ENCODE measurements around the gene LRRN2.
A peak's percentile ranks its signal among the peaks of the same experiment; 100 is the strongest.

LRRN2 gene

GRCh38 chr1:204647805-204648153, 37.8 kb downstream of the LRRN2 start:
- in situ Hi-C loops (cut with HindIII; ENCODE audit: low sequenced_read_pairs): no loop called here
- H3K4me3 ChIP-seq (ENCODE audit: low read depth, low read length): no peak overlapping the region
- TF ChIP-seq, protein P1, sequence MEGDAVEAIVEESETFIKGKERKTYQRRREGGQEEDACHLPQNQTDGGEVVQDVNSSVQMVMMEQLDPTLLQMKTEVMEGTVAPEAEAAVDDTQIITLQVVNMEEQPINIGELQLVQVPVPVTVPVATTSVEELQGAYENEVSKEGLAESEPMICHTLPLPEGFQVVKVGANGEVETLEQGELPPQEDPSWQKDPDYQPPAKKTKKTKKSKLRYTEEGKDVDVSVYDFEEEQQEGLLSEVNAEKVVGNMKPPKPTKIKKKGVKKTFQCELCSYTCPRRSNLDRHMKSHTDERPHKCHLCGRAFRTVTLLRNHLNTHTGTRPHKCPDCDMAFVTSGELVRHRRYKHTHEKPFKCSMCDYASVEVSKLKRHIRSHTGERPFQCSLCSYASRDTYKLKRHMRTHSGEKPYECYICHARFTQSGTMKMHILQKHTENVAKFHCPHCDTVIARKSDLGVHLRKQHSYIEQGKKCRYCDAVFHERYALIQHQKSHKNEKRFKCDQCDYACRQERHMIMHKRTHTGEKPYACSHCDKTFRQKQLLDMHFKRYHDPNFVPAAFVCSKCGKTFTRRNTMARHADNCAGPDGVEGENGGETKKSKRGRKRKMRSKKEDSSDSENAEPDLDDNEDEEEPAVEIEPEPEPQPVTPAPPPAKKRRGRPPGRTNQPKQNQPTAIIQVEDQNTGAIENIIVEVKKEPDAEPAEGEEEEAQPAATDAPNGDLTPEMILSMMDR (IDR thresholded peaks at IDR 0.05; ENCODE audit: low read depth, low read length, missing control alignments): no peak
- DNase-seq (ENCODE audit: low read depth): no peak

DNA sequence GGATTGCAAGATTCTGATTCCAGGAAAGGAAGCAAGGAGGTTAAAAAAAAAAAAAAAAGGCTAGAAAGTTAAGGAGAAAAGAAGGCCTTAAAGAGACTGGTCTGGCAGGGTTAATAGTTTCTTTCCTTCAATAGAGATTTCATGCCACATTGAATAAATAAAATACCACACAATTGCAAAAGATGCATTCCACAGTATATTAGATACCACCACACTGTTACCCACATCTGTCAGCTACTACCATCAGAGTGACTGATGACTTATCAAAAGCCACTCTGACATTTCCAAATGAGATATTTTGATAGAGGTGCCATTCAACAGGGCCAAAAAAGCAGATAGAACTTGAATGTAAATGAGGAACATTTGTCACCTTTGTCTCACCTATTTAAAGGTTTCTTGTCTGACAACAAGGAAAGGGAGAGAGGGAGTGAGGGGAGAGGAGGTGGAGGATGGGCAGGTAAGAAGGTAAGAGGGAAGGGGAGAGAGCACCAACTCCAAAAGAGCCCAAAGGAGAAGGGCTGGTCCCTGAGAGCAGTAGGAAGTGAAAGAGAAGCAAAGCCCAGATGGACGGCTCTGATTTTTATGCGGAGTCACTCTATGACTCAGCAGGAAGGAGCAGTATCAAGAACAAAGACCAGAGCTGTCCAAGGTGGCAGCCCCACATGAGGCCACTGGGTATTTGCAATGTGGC, 38.3 kb downstream of the LRRN2 start:
- in situ Hi-C loops (cut with HindIII; ENCODE audit: low sequenced_read_pairs): no loop called here
- H3K4me3 ChIP-seq (ENCODE audit: low read depth, low read length): no peak overlapping the region
- TF ChIP-seq, protein P1 (IDR thresholded peaks at IDR 0.05; ENCODE audit: low read depth, low read length, missing control alignments): no peak
- peak; percentile 34 for DNase-seq (ENCODE audit: low read depth)

GRCh38 chr1:204645666-204646065, 39.9 kb downstream of the LRRN2 start:
- TF ChIP-seq, protein P1 (IDR thresholded peaks at IDR 0.05; ENCODE audit: low read depth, low read length, missing control alignments): no peak
- no peak for DNase-seq (ENCODE audit: low read depth)
- no peak overlapping the region for H3K4me3 ChIP-seq (ENCODE audit: low read depth, low read length)
- in situ Hi-C loops (cut with HindIII; ENCODE audit: low sequenced_read_pairs): no loop called here

DNA sequence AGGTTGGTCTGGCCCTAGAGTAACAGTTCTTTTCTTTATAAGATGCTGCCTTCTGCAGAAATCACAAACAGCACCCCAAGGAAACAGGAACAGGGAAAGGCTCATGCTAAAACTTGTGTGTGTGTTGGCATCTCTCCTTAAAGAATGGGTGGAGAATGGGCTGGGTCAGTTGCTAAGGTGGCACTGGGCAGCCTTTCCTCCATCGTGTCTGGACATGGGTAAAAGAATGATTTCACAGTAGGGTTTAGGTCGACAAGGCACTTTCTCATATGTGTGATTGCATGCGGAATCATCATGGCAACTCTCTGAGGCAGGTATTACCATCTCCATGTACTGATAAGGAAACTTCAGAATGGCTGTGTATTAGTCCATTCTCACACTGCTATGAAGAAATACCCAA, 40.3 kb downstream of the LRRN2 start:
- DNase-seq (ENCODE audit: low read depth): no peak
- in situ Hi-C loops (cut with HindIII; ENCODE audit: low sequenced_read_pairs): no loop called here
- no peak overlapping the region for H3K4me3 ChIP-seq (ENCODE audit: low read depth, low read length)
- TF ChIP-seq, protein P1 (IDR thresholded peaks at IDR 0.05; ENCODE audit: low read depth, low read length, missing control alignments): no peak

- H3K4me3 ChIP-seq (ENCODE audit: low read depth, low read length): no peak overlapping the region
- TF ChIP-seq, protein P1 (IDR thresholded peaks at IDR 0.05; ENCODE audit: low read depth, low read length, missing control alignments): no peak
- no peak for DNase-seq (ENCODE audit: low read depth)
- in situ Hi-C loops (cut with HindIII; ENCODE audit: low sequenced_read_pairs): no loop called here
Measured at GRCh38 chr1:204643503-204643902, 42.0 kb downstream of the LRRN2 start.

DNA sequence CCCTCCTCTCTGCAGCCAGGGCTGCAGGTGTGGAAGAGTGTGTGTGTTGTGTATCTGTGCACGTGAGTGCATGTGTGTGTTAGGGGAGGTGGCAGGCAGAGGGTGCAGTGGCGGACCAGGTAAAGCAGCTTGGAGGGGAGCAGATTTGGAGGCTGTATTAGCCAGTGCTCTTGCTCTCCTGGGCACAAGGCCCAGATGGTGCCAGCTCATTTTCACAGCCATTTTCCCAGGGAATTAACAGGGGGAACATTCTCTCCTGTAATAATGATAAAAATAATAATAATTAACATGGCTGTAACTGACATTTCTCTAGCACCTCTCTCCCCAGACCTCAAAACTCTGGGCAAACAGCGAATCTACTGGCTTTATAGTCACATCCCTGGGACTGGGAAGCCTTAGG, 43.6 kb downstream of the LRRN2 start:
- TF ChIP-seq, protein P1 (IDR thresholded peaks at IDR 0.05; ENCODE audit: low read depth, low read length, missing control alignments): no peak
- in situ Hi-C loops (cut with HindIII; ENCODE audit: low sequenced_read_pairs): no loop called here
- no peak for DNase-seq (ENCODE audit: low read depth)
- H3K4me3 ChIP-seq (ENCODE audit: low read depth, low read length): no peak overlapping the region
